ENCODE data around the gene RNF208.

RNF208 gene

GRCh38 chr9:137218754-137219271, 3.2 kb downstream of the RNF208 start:
- peak overlapping the region; percentile 56 for H3K27ac ChIP-seq (ENCODE audit: low read depth, low read length)

GRCh38 chr9:137218212-137218753, 3.8 kb downstream of the RNF208 start:
- Histone ChIP-seq H3K36me3 (ENCODE audit: control insufficient read depth in 1 of 2, insufficient read depth in 2 of 2, low read length in 2 of 2) (peaks cover 0 to 8% of the 10 kb centered on the region in 2 donors), H3K4me3 (ENCODE audit: low read depth in 1 of 2, low read length in 2 of 2) (peak overlapping the region; percentile 60 to 61), H3K4me1 (ENCODE audit: control insufficient read depth in 1 of 2, insufficient read depth in 2 of 2, low read length in 2 of 2) (peaks cover 13 to 41% of the 10 kb centered on the region in 2 donors), H3K27me3 (ENCODE audit: control insufficient read depth in 1 of 2, insufficient read depth in 2 of 2, low read length in 2 of 2) (no peaks in the 10 kb centered on the region), H3K9me3 (ENCODE audit: control insufficient read depth in 1 of 2, low read length in 2 of 2) (no peaks in the 10 kb centered on the region), H3K27ac (ENCODE audit: low read depth, low read length) (peak overlapping the region; percentile 56), H3K9ac (ENCODE audit: low read depth in 1 of 2, low read length in 2 of 2) (peak overlapping the region; percentile 66 to 73)

More at GRCh38 chr9:137218754-137219271, 3.2 kb downstream of the RNF208 start:
- H3K9me3 ChIP-seq (ENCODE audit: control insufficient read depth in 1 of 2, low read length in 2 of 2): no peaks in the 10 kb centered on the region
- H3K4me1 ChIP-seq (ENCODE audit: control insufficient read depth in 1 of 2, insufficient read depth in 2 of 2, low read length in 2 of 2): peaks cover 13 to 43% of the 10 kb centered on the region in 2 donors
- peaks cover 0 to 8% of the 10 kb centered on the region in 2 donors for H3K36me3 ChIP-seq (ENCODE audit: control insufficient read depth in 1 of 2, insufficient read depth in 2 of 2, low read length in 2 of 2)
- no peaks in the 10 kb centered on the region for H3K27me3 ChIP-seq (ENCODE audit: control insufficient read depth in 1 of 2, insufficient read depth in 2 of 2, low read length in 2 of 2)
- H3K9ac ChIP-seq (ENCODE audit: low read depth in 1 of 2, low read length in 2 of 2): peak overlapping the region; percentile 40 to 73
- peak overlapping the region; percentile 60 to 61 for H3K4me3 ChIP-seq (ENCODE audit: low read depth in 1 of 2, low read length in 2 of 2)

GRCh38 chr9:137217276-137218211, 4.5 kb downstream of the RNF208 start:
- peak overlapping the region; percentile 66 to 73 for H3K9ac ChIP-seq (ENCODE audit: low read depth in 1 of 2, low read length in 2 of 2)
- H3K27ac ChIP-seq (ENCODE audit: low read depth, low read length): peak overlapping the region; percentile 73
- H3K9me3 ChIP-seq (ENCODE audit: control insufficient read depth in 1 of 2, low read length in 2 of 2): no peaks in the 10 kb centered on the region
- H3K27me3 ChIP-seq (ENCODE audit: control insufficient read depth in 1 of 2, insufficient read depth in 2 of 2, low read length in 2 of 2): no peaks in the 10 kb centered on the region
- peaks cover 0 to 8% of the 10 kb centered on the region in 2 donors for H3K36me3 ChIP-seq (ENCODE audit: control insufficient read depth in 1 of 2, insufficient read depth in 2 of 2, low read length in 2 of 2)
- H3K4me3 ChIP-seq (ENCODE audit: low read depth in 1 of 2, low read length in 2 of 2): peak overlapping the region; percentile 60 to 61
- peaks cover 9 to 34% of the 10 kb centered on the region in 2 donors for H3K4me1 ChIP-seq (ENCODE audit: control insufficient read depth in 1 of 2, insufficient read depth in 2 of 2, low read length in 2 of 2)

GRCh38 chr9:137216188-137216965, 5.7 kb downstream of the RNF208 start:
- Histone ChIP-seq H3K27me3 (ENCODE audit: control insufficient read depth in 1 of 2, insufficient read depth in 2 of 2, low read length in 2 of 2) (no peaks in the 10 kb centered on the region), H3K36me3 (ENCODE audit: control insufficient read depth in 1 of 2, insufficient read depth in 2 of 2, low read length in 2 of 2) (peaks cover 0 to 8% of the 10 kb centered on the region in 2 donors), H3K27ac (ENCODE audit: low read depth, low read length) (no peak overlapping the region), H3K9ac (ENCODE audit: low read depth in 1 of 2, low read length in 2 of 2) (no peak overlapping the region), H3K4me1 (ENCODE audit: control insufficient read depth in 1 of 2, insufficient read depth in 2 of 2, low read length in 2 of 2) (peaks cover 9 to 34% of the 10 kb centered on the region in 2 donors), H3K9me3 (ENCODE audit: control insufficient read depth in 1 of 2, low read length in 2 of 2) (no peaks in the 10 kb centered on the region), H3K4me3 (ENCODE audit: low read depth in 1 of 2, low read length in 2 of 2) (no peak overlapping the region)

GRCh38 chr9:137215196-137215986, 6.6 kb downstream of the RNF208 start:
- H3K27me3 ChIP-seq (ENCODE audit: control insufficient read depth in 1 of 2, insufficient read depth in 2 of 2, low read length in 2 of 2): no peaks in the 10 kb centered on the region
- no peak overlapping the region for H3K4me3 ChIP-seq (ENCODE audit: low read depth in 1 of 2, low read length in 2 of 2)
- H3K27ac ChIP-seq (ENCODE audit: low read depth, low read length): no peak overlapping the region
- H3K4me1 ChIP-seq (ENCODE audit: control insufficient read depth in 1 of 2, insufficient read depth in 2 of 2, low read length in 2 of 2): peaks cover 9 to 34% of the 10 kb centered on the region in 2 donors
- peaks cover 0 to 8% of the 10 kb centered on the region in 2 donors for H3K36me3 ChIP-seq (ENCODE audit: control insufficient read depth in 1 of 2, insufficient read depth in 2 of 2, low read length in 2 of 2)
- no peaks in the 10 kb centered on the region for H3K9me3 ChIP-seq (ENCODE audit: control insufficient read depth in 1 of 2, low read length in 2 of 2)
- no peak overlapping the region for H3K9ac ChIP-seq (ENCODE audit: low read depth in 1 of 2, low read length in 2 of 2)

GRCh38 chr9:137214620-137215019, 7.4 kb downstream of the RNF208 start:
- Histone ChIP-seq H3K4me3 (ENCODE audit: low read depth in 1 of 2, low read length in 2 of 2) (no peak overlapping the region), H3K27me3 (ENCODE audit: control insufficient read depth in 1 of 2, insufficient read depth in 2 of 2, low read length in 2 of 2) (no peaks in the 10 kb centered on the region), H3K9me3 (ENCODE audit: control insufficient read depth in 1 of 2, low read length in 2 of 2) (no peaks in the 10 kb centered on the region), H3K9ac (ENCODE audit: low read depth in 1 of 2, low read length in 2 of 2) (no peak overlapping the region), H3K27ac (ENCODE audit: low read depth, low read length) (no peak overlapping the region), H3K36me3 (ENCODE audit: control insufficient read depth in 1 of 2, insufficient read depth in 2 of 2, low read length in 2 of 2) (peaks cover 0 to 8% of the 10 kb centered on the region in 2 donors), H3K4me1 (ENCODE audit: control insufficient read depth in 1 of 2, insufficient read depth in 2 of 2, low read length in 2 of 2) (peaks cover 9 to 31% of the 10 kb centered on the region in 2 donors)

- Histone ChIP-seq H3K4me3 (ENCODE audit: low read depth in 1 of 2, low read length in 2 of 2) (no peak overlapping the region), H3K27me3 (ENCODE audit: control insufficient read depth in 1 of 2, insufficient read depth in 2 of 2, low read length in 2 of 2) (no peaks in the 10 kb centered on the region), H3K27ac (ENCODE audit: low read depth, low read length) (no peak overlapping the region), H3K9me3 (ENCODE audit: control insufficient read depth in 1 of 2, low read length in 2 of 2) (no peaks in the 10 kb centered on the region), H3K4me1 (ENCODE audit: control insufficient read depth in 1 of 2, insufficient read depth in 2 of 2, low read length in 2 of 2) (peaks cover 1 to 19% of the 10 kb centered on the region in 2 donors), H3K9ac (ENCODE audit: low read depth in 1 of 2, low read length in 2 of 2) (no peak overlapping the region), H3K36me3 (ENCODE audit: control insufficient read depth in 1 of 2, insufficient read depth in 2 of 2, low read length in 2 of 2) (peaks cover 0 to 11% of the 10 kb centered on the region in 2 donors)
These were observed 8.6 kb downstream of the RNF208 start for GRCh38 chr9:137213160-137214060.

GRCh38 chr9:137212520-137212919, 9.5 kb downstream of the RNF208 start:
- H3K4me1 ChIP-seq (ENCODE audit: control insufficient read depth in 1 of 2, insufficient read depth in 2 of 2, low read length in 2 of 2): peaks cover 0 to 10% of the 10 kb centered on the region in 2 donors
- no peaks in the 10 kb centered on the region for H3K27me3 ChIP-seq (ENCODE audit: control insufficient read depth in 1 of 2, insufficient read depth in 2 of 2, low read length in 2 of 2)
- no peak overlapping the region for H3K27ac ChIP-seq (ENCODE audit: low read depth, low read length)
- H3K9ac ChIP-seq (ENCODE audit: low read depth in 1 of 2, low read length in 2 of 2): no peak overlapping the region
- no peak overlapping the region for H3K4me3 ChIP-seq (ENCODE audit: low read depth in 1 of 2, low read length in 2 of 2)
- no peaks in the 10 kb centered on the region for H3K9me3 ChIP-seq (ENCODE audit: control insufficient read depth in 1 of 2, low read length in 2 of 2)
- H3K36me3 ChIP-seq (ENCODE audit: control insufficient read depth in 1 of 2, insufficient read depth in 2 of 2, low read length in 2 of 2): peaks cover 0 to 11% of the 10 kb centered on the region in 2 donors
